Astrocyte of the hippocampus (primary cell): ENCODE measurements around the gene KIF6.

Source experiments
- DNase-seq: peaks from one replicate; pipeline ENCODE4 v3.0.0; 2011; ENCODE audit warnings: low read depth, low spot score

The KIF6 gene

GRCh38 chr6:39665861-39666260 lies 59.3 kb downstream of the KIF6 start:
- DNase-seq, result peak; percentile 57

GRCh38 chr6:39664173-39664572 lies 61.0 kb downstream of the KIF6 start:
- no peak for DNase-seq

GRCh38 chr6:39657355-39658135 lies 67.7 kb downstream of the KIF6 start:
- DNase-seq, result no peak

GRCh38 chr6:39654121-39654520 lies 71.1 kb downstream of the KIF6 start:
- no peak for DNase-seq

GRCh38 chr6:39653612-39654011 lies 71.6 kb downstream of the KIF6 start:
- no peak for DNase-seq

GRCh38 chr6:39649996-39650395 lies 75.2 kb downstream of the KIF6 start:
- DNase-seq, result no peak

- DNase-seq, result no peak
Observed at GRCh38 chr6:39646751-39647420, 78.3 kb downstream of the KIF6 start.

- DNase-seq, result no peak
Observed at GRCh38 chr6:39642270-39642669, 82.9 kb downstream of the KIF6 start.

GRCh38 chr6:39638126-39638822 lies 86.9 kb downstream of the KIF6 start:
- DNase-seq, result no peak

- DNase-seq, result no peak
Observed at GRCh38 chr6:39634646-39635341, 90.4 kb downstream of the KIF6 start.

- no peak for DNase-seq
Observed at GRCh38 chr6:39625209-39625608, 100.0 kb downstream of the KIF6 start.

GRCh38 chr6:39623750-39624149 lies 101.5 kb downstream of the KIF6 start:
- DNase-seq, result no peak

- no peak for DNase-seq
Observed at GRCh38 chr6:39617520-39617919, 107.7 kb downstream of the KIF6 start.

- peak; percentile 62 for DNase-seq
Observed at GRCh38 chr6:39617026-39617425, 108.2 kb downstream of the KIF6 start.

- DNase-seq, result no peak
Observed at GRCh38 chr6:39615622-39616021, 109.6 kb downstream of the KIF6 start.

GRCh38 chr6:39614393-39614950 lies 110.7 kb downstream of the KIF6 start:
- no peak for DNase-seq

- peak; percentile 61 for DNase-seq
Observed at GRCh38 chr6:39610221-39610620, 115.0 kb downstream of the KIF6 start.

GRCh38 chr6:39608652-39609345 lies 116.4 kb downstream of the KIF6 start:
- no peak for DNase-seq

GRCh38 chr6:39602601-39603519 lies 122.3 kb downstream of the KIF6 start:
- no peak for DNase-seq

- no peak for DNase-seq
Observed at GRCh38 chr6:39599973-39600372, 125.2 kb downstream of the KIF6 start.
